Right lobe of liver (tissue), 4 donors: ENCODE data around the gene ATG7.

Experiments
- POLR2A ChIP-seq: fragments of 450-650 bp; IDR thresholded peaks from one replicate; pipeline ENCODE4 v1.6.1; 2017; ENCODE audit warnings: antibody characterized with exemption, mild to moderate bottlenecking
- TF ChIP-seq, protein P1 (sequence below), 4 donors: fragments of 200-600 bp in 3 of 4; fragments of 450-650 bp in 1 of 4; IDR thresholded peaks; one replicate each; pipeline versions ENCODE4 v1.5.1 to v1.8.0; 2016 to 2022; ENCODE audit warnings: antibody characterized with exemption in 4 of 4, mild to moderate bottlenecking in 2 of 4
- donor health status: DM: no; HTN: no; CAD: no.
- donor health status: DM: no; HTN: no; CAD: no.
- donor health status: DM: no; HTN: yes; CAD: no.

GRCh38 chr3:11510001-11510340, 237.8 kb downstream of the ATG7 start:
- TF ChIP-seq, protein P1, sequence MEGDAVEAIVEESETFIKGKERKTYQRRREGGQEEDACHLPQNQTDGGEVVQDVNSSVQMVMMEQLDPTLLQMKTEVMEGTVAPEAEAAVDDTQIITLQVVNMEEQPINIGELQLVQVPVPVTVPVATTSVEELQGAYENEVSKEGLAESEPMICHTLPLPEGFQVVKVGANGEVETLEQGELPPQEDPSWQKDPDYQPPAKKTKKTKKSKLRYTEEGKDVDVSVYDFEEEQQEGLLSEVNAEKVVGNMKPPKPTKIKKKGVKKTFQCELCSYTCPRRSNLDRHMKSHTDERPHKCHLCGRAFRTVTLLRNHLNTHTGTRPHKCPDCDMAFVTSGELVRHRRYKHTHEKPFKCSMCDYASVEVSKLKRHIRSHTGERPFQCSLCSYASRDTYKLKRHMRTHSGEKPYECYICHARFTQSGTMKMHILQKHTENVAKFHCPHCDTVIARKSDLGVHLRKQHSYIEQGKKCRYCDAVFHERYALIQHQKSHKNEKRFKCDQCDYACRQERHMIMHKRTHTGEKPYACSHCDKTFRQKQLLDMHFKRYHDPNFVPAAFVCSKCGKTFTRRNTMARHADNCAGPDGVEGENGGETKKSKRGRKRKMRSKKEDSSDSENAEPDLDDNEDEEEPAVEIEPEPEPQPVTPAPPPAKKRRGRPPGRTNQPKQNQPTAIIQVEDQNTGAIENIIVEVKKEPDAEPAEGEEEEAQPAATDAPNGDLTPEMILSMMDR (IDR thresholded peaks at IDR 0.05): no peak
- TF ChIP-seq POLR2A: no peak
